Dermis microvascular lymphatic vessel endothelial cell (primary cell): Measurements from ENCODE around the gene ARHGEF17. TPM values are rescaled to one million over a fixed set of nuclear protein-coding genes. Genes with fewer than 3 reads are reported as not detected.

Experiments
- DNase-seq, 2 donors: peaks; one replicate each; pipeline versions ENCODE4 v3.0.0 to v3.0.0-alpha.2; 2010; ENCODE audit warnings: low read depth in 2 of 2
- total RNA-seq: library from RNA; depleted of rRNA; stranded (reverse); fragments of >200 nt; gene quantifications from 2 replicates; pipeline ENCODE4 v1.2.1, GENCODE V29; 2014

The ARHGEF17 gene
- total RNA-seq, 1 donor from 2014 or later, result 29.8 TPM

- no peak for DNase-seq
Observed at GRCh38 chr11:73380897-73381410, 72.9 kb downstream of the ARHGEF17 start.

DNA sequence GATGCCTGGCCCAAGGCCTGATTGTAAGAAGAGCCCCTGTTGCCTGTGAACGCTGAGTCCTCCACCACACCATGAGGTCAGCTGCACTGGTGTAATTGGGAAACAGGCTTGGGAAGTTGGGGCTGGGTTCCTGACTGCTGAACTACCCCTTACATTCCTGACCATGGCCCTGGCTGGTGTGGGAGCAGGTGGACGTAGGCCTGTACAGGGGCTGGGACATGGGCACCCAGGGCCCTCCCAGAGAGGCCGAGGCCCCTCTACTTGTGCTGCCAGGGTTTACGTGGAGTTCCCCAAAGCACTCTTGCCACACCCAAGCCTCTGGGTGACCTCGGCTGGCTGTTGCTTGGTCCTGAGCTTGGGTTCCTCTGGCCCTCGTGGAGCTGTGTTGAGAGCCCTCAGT lies 73.5 kb downstream of the ARHGEF17 start:
- DNase-seq, result no peak

DNA sequence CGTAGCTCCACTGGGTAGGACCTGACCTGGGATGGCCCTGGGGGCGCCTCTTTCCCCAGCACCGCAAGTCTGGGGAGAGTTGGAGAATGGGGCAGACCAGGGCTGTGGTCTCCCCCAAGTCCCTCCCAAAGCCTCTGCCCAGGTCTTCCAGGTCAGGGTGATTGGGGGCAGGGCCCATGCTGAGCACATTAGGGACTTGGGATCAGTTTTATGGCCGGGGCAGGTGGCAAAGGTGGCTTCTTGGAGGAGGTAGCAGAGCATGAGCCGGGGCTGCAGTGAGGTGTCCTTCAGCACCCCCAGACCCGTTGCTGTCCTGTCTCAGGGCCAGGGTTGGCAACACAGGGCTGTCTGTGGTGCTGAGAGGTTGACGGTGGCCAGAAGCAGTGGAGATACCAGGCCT lies 74.1 kb downstream of the ARHGEF17 start:
- no peak for DNase-seq

GRCh38 chr11:73382747-73383146 lies 74.7 kb downstream of the ARHGEF17 start:
- no peak for DNase-seq

- DNase-seq, result peak in 1 of 2 donors; percentile 79
Observed at GRCh38 chr11:73383249-73384124, 75.4 kb downstream of the ARHGEF17 start.

DNA sequence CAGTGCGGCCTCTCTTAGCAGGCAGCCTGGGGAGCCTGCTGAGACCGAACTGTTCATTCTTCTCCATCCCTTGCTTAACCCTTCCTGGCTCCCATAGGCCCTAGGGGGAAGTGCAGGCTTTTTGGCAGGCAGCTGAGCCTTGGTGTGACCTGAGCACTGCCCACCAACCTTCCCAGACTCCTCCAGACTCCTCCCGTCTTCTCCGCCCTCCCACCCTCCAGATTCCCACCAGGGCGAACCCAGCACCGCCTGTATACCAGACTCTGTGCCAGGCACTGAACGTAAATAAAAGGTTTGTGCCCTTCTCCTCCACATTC lies 76.0 kb downstream of the ARHGEF17 start:
- DNase-seq, result no peak

DNA sequence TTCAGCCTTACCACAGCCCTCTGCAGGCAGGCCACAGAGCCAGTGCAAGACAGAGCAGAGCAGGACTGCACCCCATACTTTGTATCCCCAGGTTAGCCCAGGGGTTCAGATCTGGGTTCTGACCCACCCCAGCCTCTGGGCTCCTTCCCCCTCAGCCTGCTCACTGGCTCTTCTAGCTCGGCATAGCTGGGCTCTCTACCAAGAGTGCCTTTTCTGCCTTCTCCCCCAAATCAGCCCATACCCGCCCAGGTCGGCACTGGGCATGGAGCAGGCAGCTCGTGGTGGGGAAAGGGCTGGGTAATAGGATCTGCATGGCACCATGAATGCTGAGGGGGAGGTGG lies 76.4 kb downstream of the ARHGEF17 start:
- DNase-seq, result no peak

- DNase-seq, result peak; percentile 37 to 47
Observed at GRCh38 chr11:73384872-73385689, 77.0 kb downstream of the ARHGEF17 start.

GRCh38 chr11:73386016-73386415 lies 77.9 kb downstream of the ARHGEF17 start:
- no peak for DNase-seq

GRCh38 chr11:73386546-73386945 lies 78.5 kb downstream of the ARHGEF17 start:
- DNase-seq, result no peak

- DNase-seq, result no peak
Observed at GRCh38 chr11:73387594-73388264, 79.7 kb downstream of the ARHGEF17 start.

- DNase-seq, result peak in 1 of 2 donors; percentile 21
Observed at GRCh38 chr11:73388265-73389133, 80.4 kb downstream of the ARHGEF17 start.

DNA sequence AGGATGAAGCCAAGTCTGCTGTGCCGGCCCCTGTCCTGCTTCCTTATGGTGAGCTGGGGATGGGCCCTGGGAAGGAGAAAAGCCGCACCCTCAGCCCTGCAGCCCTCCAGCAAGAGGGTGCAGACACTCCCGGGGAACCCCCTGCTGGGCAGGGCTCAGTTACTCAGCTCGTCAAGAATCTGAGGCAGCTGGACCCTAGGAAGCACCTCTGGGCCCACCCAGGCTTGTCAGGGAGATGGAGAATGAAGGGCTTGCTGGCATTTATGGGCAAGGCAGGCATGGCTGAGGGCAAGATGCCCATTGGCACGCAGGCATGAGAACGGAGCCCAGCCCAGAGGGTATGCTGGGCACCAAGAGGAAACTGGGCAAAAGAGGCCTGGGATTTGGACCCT lies 81.1 kb downstream of the ARHGEF17 start:
- DNase-seq, result no peak

GRCh38 chr11:73389916-73390315 lies 81.8 kb downstream of the ARHGEF17 start:
- no peak for DNase-seq

- DNase-seq, result no peak
Observed at GRCh38 chr11:73390601-73391565, 82.8 kb downstream of the ARHGEF17 start.

DNA sequence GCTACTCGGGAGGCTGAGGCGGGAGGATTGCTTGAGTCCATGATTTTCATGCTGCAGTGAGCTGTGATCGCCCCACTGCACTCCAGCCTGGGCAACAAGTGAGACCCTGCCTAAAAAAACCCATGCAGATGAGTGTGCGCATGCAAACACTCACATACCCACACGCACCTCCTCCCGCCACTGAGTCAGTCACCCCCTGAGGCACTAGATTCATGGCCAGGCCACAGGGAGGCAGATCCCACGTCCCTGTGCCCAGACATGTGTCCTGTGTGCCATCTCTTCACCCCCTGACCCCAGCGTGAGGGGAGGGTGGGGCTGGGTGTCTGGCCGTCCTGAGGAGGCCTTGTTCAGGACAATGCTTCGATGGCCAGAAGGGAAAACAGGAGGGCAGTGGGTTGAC lies 83.6 kb downstream of the ARHGEF17 start:
- no peak for DNase-seq

DNA sequence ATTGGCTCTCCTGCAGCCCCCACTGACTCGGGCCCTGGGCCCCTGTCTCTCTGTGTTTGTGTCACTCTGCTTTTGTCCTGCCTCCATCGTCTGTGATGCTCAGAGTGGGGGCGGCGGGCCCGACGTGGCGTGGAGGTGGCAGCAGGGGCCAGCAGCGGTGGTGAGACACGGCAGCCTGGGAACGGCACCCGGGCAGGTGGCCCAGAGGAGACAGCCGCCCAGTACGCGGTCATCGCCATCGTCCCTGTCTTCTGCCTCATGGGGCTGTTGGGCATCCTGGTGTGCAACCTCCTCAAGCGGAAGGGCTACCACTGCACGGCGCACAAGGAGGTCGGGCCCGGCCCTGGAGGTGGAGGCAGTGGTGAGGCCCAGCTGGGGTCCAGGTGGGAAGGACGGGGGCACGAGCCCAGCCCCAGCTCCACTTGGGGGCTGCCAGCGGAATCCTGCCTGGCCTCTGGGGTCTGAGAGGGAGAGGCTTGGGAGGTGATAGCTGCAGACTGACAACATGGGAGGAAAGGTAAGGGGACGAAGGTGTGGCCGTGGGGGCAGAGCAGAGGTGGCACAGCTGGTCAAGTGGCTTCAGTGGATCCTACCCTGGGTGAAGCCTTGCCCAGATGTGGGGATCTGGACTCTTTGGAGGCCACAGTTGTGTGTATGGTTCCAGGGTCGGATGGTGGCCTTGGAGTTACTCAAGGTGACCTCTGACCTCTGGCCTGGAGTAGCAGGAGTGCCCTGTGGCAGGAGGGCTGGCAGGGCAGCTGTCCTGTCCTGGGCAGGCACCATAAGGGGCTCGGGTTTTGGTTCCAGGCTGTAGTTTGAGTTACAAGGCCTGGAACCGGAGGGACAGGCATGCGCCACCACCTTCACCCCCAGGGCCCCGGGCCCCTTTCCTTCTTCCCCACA lies 84.3 kb downstream of the ARHGEF17 start:
- DNase-seq, result no peak

GRCh38 chr11:73393011-73393380 lies 84.9 kb downstream of the ARHGEF17 start:
- peak in 1 of 2 donors; percentile 65 for DNase-seq
